Astrocyte of the cerebellum (primary cell): ENCODE data around the gene BCAM.

ENCODE experiments used
- DNase-seq: peaks from one replicate; pipeline ENCODE4 v3.0.0-alpha.2; 2011; ENCODE audit warnings: low read depth
- H3K4me3 ChIP-seq: 2 replicates; pipeline ENCODE4 v1.5.1; 2011; ENCODE audit warnings: mild to moderate bottlenecking, low read depth, low read length, moderate library complexity
- CTCF ChIP-seq: IDR thresholded peaks from 2 replicates; pipeline ENCODE4 v1.5.1; 2012; ENCODE audit warnings: low read length, low read depth, moderate library complexity, mild to moderate bottlenecking; ENCODE audit errors: missing control alignments
- in situ Hi-C: cut with HindIII; loops from 2 replicates; pipeline ENCODE4 v1.10.0; 2017; ENCODE audit warnings: low sequenced_read_pairs

Gene BCAM

GRCh38 chr19:44816301-44816700, 7.4 kb downstream of the BCAM start:
- no peak for DNase-seq
- H3K4me3 ChIP-seq: no peak overlapping the region
- no peak for TF ChIP-seq CTCF
- in situ Hi-C loops: no loop called here

GRCh38 chr19:44817725-44818465, 9.0 kb downstream of the BCAM start:
- DNase-seq: no peak
- H3K4me3 ChIP-seq: no peak overlapping the region
- TF ChIP-seq CTCF: no peak
- in situ Hi-C loops: no loop called here

- DNase-seq: no peak
- no peak overlapping the region for H3K4me3 ChIP-seq
- in situ Hi-C loops: no loop called here
- no peak for TF ChIP-seq CTCF
Measured at GRCh38 chr19:44818466-44819031, 9.6 kb downstream of the BCAM start.

- in situ Hi-C loops: no loop called here
- H3K4me3 ChIP-seq: no peak overlapping the region
- no peak for DNase-seq
- TF ChIP-seq CTCF: no peak
Measured at GRCh38 chr19:44819246-44819832, 10.4 kb downstream of the BCAM start.

- in situ Hi-C loops: no loop called here
- TF ChIP-seq CTCF: no peak
- no peak for DNase-seq
- no peak overlapping the region for H3K4me3 ChIP-seq
Measured at GRCh38 chr19:44820648-44821609, 12.0 kb downstream of the BCAM start.

GRCh38 chr19:44822177-44822576, 13.3 kb downstream of the BCAM start:
- no peak for TF ChIP-seq CTCF
- no peak overlapping the region for H3K4me3 ChIP-seq
- no peak for DNase-seq
- in situ Hi-C loops: no loop called here
